ENCODE results near the gene GALNTL6. TPM values are rescaled to one million over a fixed set of nuclear protein-coding genes. Genes with fewer than 3 reads are reported as not detected.

The GALNTL6 gene
- total RNA-seq, 1 donor from 2014 or later: 0.34 TPM

GRCh38 chr4:172554588-172554987 lies 741.4 kb downstream of the GALNTL6 start:
- Mint-ChIP-seq H3K4me1 (ENCODE audit: low read depth, unreplicated experiment) (no peaks in the 10 kb centered on the region), H3K36me3 (ENCODE audit: unreplicated experiment) (no peaks in the 10 kb centered on the region), H3K9me3 (ENCODE audit: unreplicated experiment) (peaks cover 2% of the 10 kb centered on the region), H3K4me3 (ENCODE audit: unreplicated experiment) (no peak overlapping the region), H3K27me3 (ENCODE audit: unreplicated experiment) (no peaks in the 10 kb centered on the region), H3K27ac (ENCODE audit: unreplicated experiment) (no peak overlapping the region)
- TF ChIP-seq CTCF (IDR thresholded peaks at IDR 0.05; ENCODE audit: partially characterized antibody, unreplicated experiment): no peak
- no peak for DNase-seq

- no peak for DNase-seq
- Mint-ChIP-seq H3K27me3 (ENCODE audit: unreplicated experiment) (no peaks in the 10 kb centered on the region), H3K9me3 (ENCODE audit: unreplicated experiment) (peaks cover 2% of the 10 kb centered on the region), H3K36me3 (ENCODE audit: unreplicated experiment) (no peaks in the 10 kb centered on the region), H3K4me1 (ENCODE audit: low read depth, unreplicated experiment) (no peaks in the 10 kb centered on the region), H3K4me3 (ENCODE audit: unreplicated experiment) (no peak overlapping the region), H3K27ac (ENCODE audit: unreplicated experiment) (no peak overlapping the region)
- TF ChIP-seq CTCF (IDR thresholded peaks at IDR 0.05; ENCODE audit: partially characterized antibody, unreplicated experiment): no peak
Measured at GRCh38 chr4:172555725-172556124, 742.5 kb downstream of the GALNTL6 start.

GRCh38 chr4:172573899-172574298 lies 760.7 kb downstream of the GALNTL6 start:
- TF ChIP-seq CTCF (IDR thresholded peaks at IDR 0.05; ENCODE audit: partially characterized antibody, unreplicated experiment): no peak
- no peak overlapping the region for H3K4me3 Mint-ChIP-seq (ENCODE audit: unreplicated experiment)
- H3K27ac Mint-ChIP-seq (ENCODE audit: unreplicated experiment): no peak overlapping the region
- no peaks in the 10 kb centered on the region for H3K36me3 Mint-ChIP-seq (ENCODE audit: unreplicated experiment)
- no peak for DNase-seq
- no peaks in the 10 kb centered on the region for H3K9me3 Mint-ChIP-seq (ENCODE audit: unreplicated experiment)
- H3K4me1 Mint-ChIP-seq (ENCODE audit: low read depth, unreplicated experiment): peaks cover 8% of the 10 kb centered on the region
- no peaks in the 10 kb centered on the region for H3K27me3 Mint-ChIP-seq (ENCODE audit: unreplicated experiment)

GRCh38 chr4:172578712-172579111 lies 765.5 kb downstream of the GALNTL6 start:
- no peaks in the 10 kb centered on the region for H3K9me3 Mint-ChIP-seq (ENCODE audit: unreplicated experiment)
- no peak overlapping the region for H3K27ac Mint-ChIP-seq (ENCODE audit: unreplicated experiment)
- no peak overlapping the region for H3K4me3 Mint-ChIP-seq (ENCODE audit: unreplicated experiment)
- no peaks in the 10 kb centered on the region for H3K36me3 Mint-ChIP-seq (ENCODE audit: unreplicated experiment)
- DNase-seq: no peak
- no peaks in the 10 kb centered on the region for H3K27me3 Mint-ChIP-seq (ENCODE audit: unreplicated experiment)
- no peak for TF ChIP-seq CTCF (IDR thresholded peaks at IDR 0.05; ENCODE audit: partially characterized antibody, unreplicated experiment)
- H3K4me1 Mint-ChIP-seq (ENCODE audit: low read depth, unreplicated experiment): peaks cover 10% of the 10 kb centered on the region

GRCh38 chr4:172584816-172585215 lies 771.6 kb downstream of the GALNTL6 start:
- Mint-ChIP-seq H3K4me3 (ENCODE audit: unreplicated experiment) (no peak overlapping the region), H3K9me3 (ENCODE audit: unreplicated experiment) (no peaks in the 10 kb centered on the region), H3K4me1 (ENCODE audit: low read depth, unreplicated experiment) (no peaks in the 10 kb centered on the region), H3K27ac (ENCODE audit: unreplicated experiment) (no peak overlapping the region), H3K36me3 (ENCODE audit: unreplicated experiment) (no peaks in the 10 kb centered on the region), H3K27me3 (ENCODE audit: unreplicated experiment) (peaks cover 2% of the 10 kb centered on the region)
- DNase-seq: no peak
- TF ChIP-seq CTCF (IDR thresholded peaks at IDR 0.05; ENCODE audit: partially characterized antibody, unreplicated experiment): no peak

Data from glutamatergic neuron (in vitro differentiated cells).